Measurements from ENCODE around the gene AGRP.

Gene AGRP

DNA sequence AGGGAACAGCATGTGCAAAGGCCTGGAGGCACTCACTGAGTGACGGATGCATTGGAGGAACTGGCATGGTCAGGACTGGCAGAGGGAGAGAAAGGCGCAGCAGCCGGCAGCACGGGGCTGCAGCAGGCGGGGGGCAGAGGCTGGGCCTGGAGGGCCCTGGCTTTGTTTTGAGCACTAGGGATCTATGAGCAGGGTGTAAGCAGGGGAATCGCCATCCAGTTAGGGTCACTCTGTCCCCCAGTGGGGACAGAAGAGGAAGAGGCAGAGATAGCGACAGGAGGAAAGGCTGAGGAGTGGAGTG, 38.3 kb downstream of the AGRP start:
- DNase-seq, result no peak

- no peak for DNase-seq
Observed at GRCh38 chr16:67444259-67445125, 38.9 kb downstream of the AGRP start.

DNA sequence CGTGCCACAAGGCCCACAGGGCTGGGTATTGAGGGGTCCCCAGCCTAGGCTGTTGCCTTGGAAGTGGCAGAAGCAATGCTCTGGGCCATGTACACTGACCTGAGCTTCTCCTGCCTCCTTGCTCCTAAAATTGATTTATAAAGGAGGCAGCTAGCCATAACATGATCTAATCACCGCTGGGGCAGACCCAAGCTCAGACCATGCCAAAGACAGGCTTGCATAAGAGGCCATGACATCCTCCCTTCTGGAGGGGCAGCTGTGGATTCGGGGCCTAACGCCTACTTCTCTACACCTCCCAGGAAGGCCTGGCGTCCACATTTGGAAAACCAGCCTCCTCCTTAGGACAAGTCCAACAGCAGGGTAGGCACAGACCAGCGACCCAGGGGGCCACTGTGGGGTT, 40.1 kb downstream of the AGRP start:
- no peak for DNase-seq

GRCh38 chr16:67442581-67443255, 40.6 kb downstream of the AGRP start:
- DNase-seq, result no peak

GRCh38 chr16:67441907-67442306, 41.4 kb downstream of the AGRP start:
- DNase-seq, result no peak

GRCh38 chr16:67441271-67441753, 42.0 kb downstream of the AGRP start:
- peak; percentile 21 for DNase-seq

DNA sequence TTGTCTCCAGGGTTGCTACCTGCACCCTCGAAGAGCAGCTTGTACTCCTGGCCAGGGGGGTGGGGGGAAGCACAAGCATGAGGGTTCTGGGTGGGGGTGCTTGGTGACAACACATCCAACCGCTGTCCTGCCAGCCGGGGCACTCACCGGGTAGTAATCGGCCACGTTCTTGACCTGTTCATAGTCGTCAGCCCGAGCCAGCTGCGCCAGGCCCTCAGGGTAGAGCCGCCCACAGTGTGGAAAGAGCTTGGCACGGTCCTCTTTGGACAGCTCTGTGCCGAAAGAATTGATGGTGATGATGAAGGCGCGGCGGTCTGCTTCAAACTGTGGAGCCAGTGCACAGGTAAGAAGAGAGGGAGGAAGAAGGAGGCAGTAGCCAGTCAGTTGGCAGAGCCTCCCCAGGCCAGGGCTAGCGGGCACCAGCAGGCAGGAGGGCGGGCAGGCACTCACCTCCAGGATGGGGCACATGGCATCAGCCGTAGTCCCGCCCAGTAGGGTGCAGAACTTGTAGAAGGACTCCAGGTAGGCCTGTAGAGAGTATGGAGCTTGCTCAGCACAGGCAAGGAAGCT, 44.4 kb downstream of the AGRP start:
- no peak for DNase-seq

- no peak for DNase-seq
Observed at GRCh38 chr16:67438098-67438791, 45.1 kb downstream of the AGRP start.

DNA sequence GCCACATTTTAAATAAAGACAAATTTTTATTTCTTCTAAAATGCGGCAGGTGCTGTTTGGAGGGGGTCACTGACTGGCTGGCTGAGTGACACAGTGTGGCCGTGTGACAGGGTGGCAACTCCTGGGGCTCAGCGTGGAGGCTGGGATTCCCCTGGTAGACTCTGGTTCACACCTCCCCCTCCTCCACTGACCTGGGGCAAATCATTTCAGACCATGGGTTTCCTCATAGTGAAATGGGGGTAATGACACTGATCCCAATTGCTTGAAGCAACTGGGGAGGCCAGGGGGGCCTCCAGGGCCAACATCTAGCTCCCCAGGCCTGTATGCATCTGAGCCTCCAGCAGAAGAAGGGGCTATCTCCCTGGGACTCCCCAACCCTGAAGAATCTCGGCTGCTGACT, 45.8 kb downstream of the AGRP start:
- DNase-seq, result no peak

GRCh38 chr16:67436640-67437193, 46.6 kb downstream of the AGRP start:
- no peak for DNase-seq

- DNase-seq, result no peak
Observed at GRCh38 chr16:67435758-67436164, 47.6 kb downstream of the AGRP start.

DNA sequence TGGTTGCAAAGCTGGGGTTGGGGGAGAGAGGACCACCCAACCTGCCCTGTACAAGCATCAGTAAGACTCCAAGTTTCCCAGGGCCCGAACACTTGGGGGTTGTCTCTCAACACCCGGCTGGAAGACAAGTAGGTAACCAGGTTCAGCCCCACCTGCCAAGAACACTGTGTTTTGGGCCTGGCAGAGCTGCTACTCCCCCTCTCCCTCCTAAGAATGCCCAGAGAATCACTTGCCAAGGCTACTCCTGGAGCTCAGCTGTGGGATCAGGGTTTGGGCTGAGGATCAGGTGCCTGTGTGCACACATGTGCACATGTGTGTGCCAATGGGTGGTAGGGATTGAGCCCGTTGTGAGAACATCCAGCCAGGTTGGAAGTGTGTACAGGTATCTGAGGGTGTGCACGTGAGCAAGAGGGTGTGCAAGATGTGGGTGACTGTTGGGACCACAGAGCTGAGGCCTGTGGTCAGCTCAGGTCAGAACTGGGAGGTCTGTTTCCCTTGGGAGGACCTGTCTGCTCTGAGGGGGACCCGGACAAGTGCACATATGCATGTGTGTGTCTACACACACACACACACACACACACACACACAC, 50.1 kb downstream of the AGRP start:
- no peak for DNase-seq

Data from NCI-H774 (cell line).